AG04450 (cell line): ENCODE data around the gene FIP1L1. TPM values are rescaled to one million over a fixed set of nuclear protein-coding genes. Genes with fewer than 3 reads are reported as not detected.

Experiments
- CTCF ChIA-PET: fragments of 300-600, 350-600 bp; formaldehyde crosslinking; extraction: SDS; loops from one replicate; lab custom pipeline; 2022; ENCODE audit warnings: antibody characterized with exemption, inconsistent platforms; lab: Charles Lee
- POLR2A ChIA-PET: fragments of 350-600 bp; formaldehyde crosslinking; extraction: SDS; loops from one replicate; lab custom pipeline; 2021; ENCODE audit warnings: antibody characterized with exemption, inconsistent platforms; lab: Yijun Ruan, JAX
- DNase-seq: peaks from one replicate; pipeline ENCODE4 v3.0.0-alpha.2; 2011; ENCODE audit warnings: low read depth, low spot score
- H3K27ac ChIP-seq: one replicate; pipeline ENCODE4 v1.5.1; 2012; ENCODE audit warnings: low read depth, low read length, control low read depth
- H3K27me3 ChIP-seq: one replicate; pipeline ENCODE4 v1.6.0; 2012; ENCODE audit warnings: low read length; ENCODE audit not compliant: control insufficient read depth, insufficient read depth
- H3K4me3 ChIP-seq: 2 replicates; pipeline ENCODE4 v1.5.1; 2011; ENCODE audit warnings: mild to moderate bottlenecking, low read depth, low read length, control low read depth
- H3K9me3 ChIP-seq: 2 replicates; pipeline ENCODE4 v1.5.1; 2012; ENCODE audit warnings: low read length; ENCODE audit not compliant: control insufficient read depth, insufficient read depth
- polyA plus RNA-seq: library from polyadenylated mRNA; depleted of rRNA; stranded (reverse); fragments of >200 nt; gene quantifications from 2 replicates; pipeline ENCODE4 v1.2.3, GENCODE V29; 2011
- TF ChIP-seq, protein P1 (sequence below): IDR thresholded peaks from 2 replicates; pipeline ENCODE4 v1.5.1; 2011; ENCODE audit warnings: low read depth, low read length, control low read depth, inconsistent platforms

FIP1L1 gene
- polyA plus RNA-seq, 1 experiment: 30.5 TPM

- POLR2A ChIA-PET: no interaction called here
- CTCF ChIA-PET: interaction anchor here (1.1 to 1.3 kb wide), 2 partner anchors 11 to 42 kb away, joined by 3 to 6 read pairs; no protein-coding TSS in a partner anchor
Observed at GRCh38 chr4:53502094-53502493, 124.7 kb downstream of the FIP1L1 start.

DNA sequence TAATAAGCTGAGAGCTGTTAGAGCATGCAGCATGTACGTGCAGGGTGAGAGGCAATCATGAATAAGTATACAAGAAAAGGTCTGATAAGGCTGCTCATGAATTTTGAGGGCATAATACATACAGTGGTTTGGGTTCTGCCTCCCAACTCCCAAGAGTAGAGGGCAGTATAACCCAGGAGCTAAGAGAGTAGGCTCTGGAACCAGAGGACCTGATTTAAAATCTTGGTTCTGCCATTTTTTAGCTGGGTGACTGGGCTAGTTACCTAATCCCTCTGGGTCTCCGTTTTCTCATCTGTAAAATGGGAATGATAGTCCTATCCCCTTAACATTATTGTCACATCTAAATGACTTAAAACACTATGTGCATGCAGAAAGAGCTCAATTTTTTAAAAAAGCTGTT is 128.5 kb downstream of the FIP1L1 start:
- ChIA-PET CTCF (interaction anchor here (0.9 to 1.7 kb wide), 2 partner anchors 191 to 402 kb away, joined by 4 to 5 read pairs; no protein-coding TSS in a partner anchor), POLR2A (interaction anchor here (0.7 kb wide), 1 partner anchor 69 kb away, joined by 3 read pairs; no protein-coding TSS in a partner anchor)
- Histone ChIP-seq H3K27ac (no peak overlapping the region), H3K27me3 (no peaks in the 10 kb centered on the region), H3K9me3 (peaks cover 4% of the 10 kb centered on the region; the same call in 1 of the 2 replicates), H3K4me3 (no peak overlapping the region)
- no peak for DNase-seq
- TF ChIP-seq, protein P1, sequence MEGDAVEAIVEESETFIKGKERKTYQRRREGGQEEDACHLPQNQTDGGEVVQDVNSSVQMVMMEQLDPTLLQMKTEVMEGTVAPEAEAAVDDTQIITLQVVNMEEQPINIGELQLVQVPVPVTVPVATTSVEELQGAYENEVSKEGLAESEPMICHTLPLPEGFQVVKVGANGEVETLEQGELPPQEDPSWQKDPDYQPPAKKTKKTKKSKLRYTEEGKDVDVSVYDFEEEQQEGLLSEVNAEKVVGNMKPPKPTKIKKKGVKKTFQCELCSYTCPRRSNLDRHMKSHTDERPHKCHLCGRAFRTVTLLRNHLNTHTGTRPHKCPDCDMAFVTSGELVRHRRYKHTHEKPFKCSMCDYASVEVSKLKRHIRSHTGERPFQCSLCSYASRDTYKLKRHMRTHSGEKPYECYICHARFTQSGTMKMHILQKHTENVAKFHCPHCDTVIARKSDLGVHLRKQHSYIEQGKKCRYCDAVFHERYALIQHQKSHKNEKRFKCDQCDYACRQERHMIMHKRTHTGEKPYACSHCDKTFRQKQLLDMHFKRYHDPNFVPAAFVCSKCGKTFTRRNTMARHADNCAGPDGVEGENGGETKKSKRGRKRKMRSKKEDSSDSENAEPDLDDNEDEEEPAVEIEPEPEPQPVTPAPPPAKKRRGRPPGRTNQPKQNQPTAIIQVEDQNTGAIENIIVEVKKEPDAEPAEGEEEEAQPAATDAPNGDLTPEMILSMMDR: peak; percentile 33

More at GRCh38 chr4:53502094-53502493, 124.7 kb downstream of the FIP1L1 start:
- Histone ChIP-seq H3K27ac (no peak overlapping the region), H3K4me3 (no peak overlapping the region), H3K9me3 (no peaks in the 10 kb centered on the region), H3K27me3 (no peaks in the 10 kb centered on the region)
- TF ChIP-seq, protein P1: no peak
- no peak for DNase-seq

GRCh38 chr4:53507058-53507457 is 129.6 kb downstream of the FIP1L1 start:
- DNase-seq: no peak
- ChIA-PET POLR2A (no interaction called here), CTCF (interaction anchor here (1.0 to 1.7 kb wide), 2 partner anchors 16 to 401 kb away, joined by 3 to 5 read pairs; no protein-coding TSS in a partner anchor)
- H3K9me3 ChIP-seq: peaks cover 4% of the 10 kb centered on the region; the same call in 1 of the 2 replicates
- no peaks in the 10 kb centered on the region for H3K27me3 ChIP-seq
- H3K27ac ChIP-seq: no peak overlapping the region
- H3K4me3 ChIP-seq: no peak overlapping the region
- TF ChIP-seq, protein P1: no peak

- Histone ChIP-seq H3K4me3 (no peak overlapping the region), H3K27ac (no peak overlapping the region), H3K9me3 (peaks cover 4% of the 10 kb centered on the region; the same call in 1 of the 2 replicates), H3K27me3 (no peaks in the 10 kb centered on the region)
- ChIA-PET POLR2A (no interaction called here), CTCF (interaction anchor here (0.6 to 1.0 kb wide), 2 partner anchors 11 to 17 kb away, joined by 3 read pairs; no protein-coding TSS in a partner anchor)
- TF ChIP-seq, protein P1: no peak
- DNase-seq: no peak
Observed at GRCh38 chr4:53507671-53508286, 130.3 kb downstream of the FIP1L1 start.

DNA sequence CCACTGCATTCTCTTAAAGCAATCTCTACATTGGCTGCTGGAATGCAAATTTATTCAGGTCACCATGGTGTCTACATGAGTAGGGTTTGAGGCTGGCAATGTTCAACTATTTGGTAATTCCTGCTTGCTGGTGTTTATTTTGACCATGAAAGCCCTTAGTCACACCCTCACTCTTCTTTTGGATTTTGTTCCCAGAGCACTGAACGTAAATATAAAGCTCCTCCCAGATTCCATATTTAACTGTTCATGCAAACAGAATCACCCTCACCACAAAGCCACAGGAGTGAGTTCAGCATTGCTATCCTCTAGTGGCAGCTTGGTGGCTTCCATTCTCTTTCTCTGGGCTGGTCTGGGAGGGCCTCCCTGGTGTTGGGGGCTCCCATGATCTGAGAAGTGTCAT is 131.0 kb downstream of the FIP1L1 start:
- no peak overlapping the region for H3K4me3 ChIP-seq
- DNase-seq: peak; percentile 55
- no peak overlapping the region for H3K27ac ChIP-seq
- ChIA-PET POLR2A (no interaction called here), CTCF (interaction anchor here (0.6 to 1.4 kb wide), 4 partner anchors 11 to 720 kb away, joined by 3 read pairs; no protein-coding TSS in a partner anchor)
- H3K9me3 ChIP-seq: peaks cover 4% of the 10 kb centered on the region; the same call in 1 of the 2 replicates
- TF ChIP-seq, protein P1: peak; percentile 31; the same call in 1 of the 2 replicates
- H3K27me3 ChIP-seq: no peaks in the 10 kb centered on the region
